GM23338 (cell line): Measurements from ENCODE around the gene CTDSP2.

ENCODE experiments used
- EZH2 ChIP-seq: fragments of 200-600 bp; sonication (generic); IDR thresholded peaks from one replicate; pipeline ENCODE4 v1.8.0; 2017; ENCODE audit warnings: antibody characterized with exemption, mild to moderate bottlenecking, low read depth; ENCODE audit not compliant: unreplicated experiment
- EZH2phosphoT487 ChIP-seq: fragments of 200-600 bp; sonication (generic); IDR thresholded peaks from one replicate; pipeline ENCODE4 v1.8.1; 2018; ENCODE audit warnings: antibody characterized with exemption; ENCODE audit not compliant: unreplicated experiment
- POLR2AphosphoS5 ChIP-seq: IDR thresholded peaks from 2 replicates; pipeline ENCODE4 v1.6.1; 2016; ENCODE audit warnings: antibody characterized with exemption, low read depth
- ZNF331 ChIP-seq: fragments of 250-450 bp; sonication (Bioruptor Pico); IDR thresholded peaks from 2 replicates; pipeline ENCODE4 v1.5.0; 2020; ENCODE audit warnings: low read depth, mild to moderate bottlenecking, moderate library complexity
- TF ChIP-seq, protein P1 (sequence below), 2 experiments: fragments of 200-600 bp in 1 of 2; sonication (generic) in 1 of 2; conservative IDR thresholded peaks; 2 replicates each; pipeline versions ENCODE4 v1.5.1 to v1.6.1; 2016 to 2017; ENCODE audit warnings: antibody characterized with exemption in 2 of 2, low read depth in 2 of 2, mild to moderate bottlenecking in 2 of 2, moderate library complexity in 1 of 2
- TF ChIP-seq, protein P2 (sequence below): IDR thresholded peaks from one replicate; pipeline ENCODE4 v1.6.1; 2018; ENCODE audit warnings: antibody characterized with exemption; ENCODE audit not compliant: unreplicated experiment

DNA sequence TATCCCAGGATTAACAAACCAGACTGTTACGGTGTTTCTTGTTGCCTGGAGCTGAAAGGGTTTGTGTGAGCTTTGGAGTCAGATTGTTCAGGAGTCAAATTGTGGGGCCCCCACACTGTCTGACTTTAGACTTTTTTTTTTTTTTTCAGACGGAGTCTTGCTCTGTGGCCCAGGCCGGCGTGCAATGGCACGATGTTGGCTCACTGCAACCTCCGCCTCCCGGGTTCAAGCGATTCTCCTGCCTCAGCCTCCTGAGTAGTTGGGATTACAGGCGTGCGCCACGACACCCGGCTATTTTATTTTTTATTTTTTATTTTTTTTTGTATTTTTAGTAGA is 63.1 kb downstream of the CTDSP2 start:
- TF ChIP-seq, protein P1, sequence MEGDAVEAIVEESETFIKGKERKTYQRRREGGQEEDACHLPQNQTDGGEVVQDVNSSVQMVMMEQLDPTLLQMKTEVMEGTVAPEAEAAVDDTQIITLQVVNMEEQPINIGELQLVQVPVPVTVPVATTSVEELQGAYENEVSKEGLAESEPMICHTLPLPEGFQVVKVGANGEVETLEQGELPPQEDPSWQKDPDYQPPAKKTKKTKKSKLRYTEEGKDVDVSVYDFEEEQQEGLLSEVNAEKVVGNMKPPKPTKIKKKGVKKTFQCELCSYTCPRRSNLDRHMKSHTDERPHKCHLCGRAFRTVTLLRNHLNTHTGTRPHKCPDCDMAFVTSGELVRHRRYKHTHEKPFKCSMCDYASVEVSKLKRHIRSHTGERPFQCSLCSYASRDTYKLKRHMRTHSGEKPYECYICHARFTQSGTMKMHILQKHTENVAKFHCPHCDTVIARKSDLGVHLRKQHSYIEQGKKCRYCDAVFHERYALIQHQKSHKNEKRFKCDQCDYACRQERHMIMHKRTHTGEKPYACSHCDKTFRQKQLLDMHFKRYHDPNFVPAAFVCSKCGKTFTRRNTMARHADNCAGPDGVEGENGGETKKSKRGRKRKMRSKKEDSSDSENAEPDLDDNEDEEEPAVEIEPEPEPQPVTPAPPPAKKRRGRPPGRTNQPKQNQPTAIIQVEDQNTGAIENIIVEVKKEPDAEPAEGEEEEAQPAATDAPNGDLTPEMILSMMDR (conservative IDR thresholded peaks at IDR 0.05; ENCODE audit: low read depth in 2 of 2) = no peak
- no peak for TF ChIP-seq EZH2
- TF ChIP-seq POLR2AphosphoS5 = no peak
- TF ChIP-seq, protein P2, sequence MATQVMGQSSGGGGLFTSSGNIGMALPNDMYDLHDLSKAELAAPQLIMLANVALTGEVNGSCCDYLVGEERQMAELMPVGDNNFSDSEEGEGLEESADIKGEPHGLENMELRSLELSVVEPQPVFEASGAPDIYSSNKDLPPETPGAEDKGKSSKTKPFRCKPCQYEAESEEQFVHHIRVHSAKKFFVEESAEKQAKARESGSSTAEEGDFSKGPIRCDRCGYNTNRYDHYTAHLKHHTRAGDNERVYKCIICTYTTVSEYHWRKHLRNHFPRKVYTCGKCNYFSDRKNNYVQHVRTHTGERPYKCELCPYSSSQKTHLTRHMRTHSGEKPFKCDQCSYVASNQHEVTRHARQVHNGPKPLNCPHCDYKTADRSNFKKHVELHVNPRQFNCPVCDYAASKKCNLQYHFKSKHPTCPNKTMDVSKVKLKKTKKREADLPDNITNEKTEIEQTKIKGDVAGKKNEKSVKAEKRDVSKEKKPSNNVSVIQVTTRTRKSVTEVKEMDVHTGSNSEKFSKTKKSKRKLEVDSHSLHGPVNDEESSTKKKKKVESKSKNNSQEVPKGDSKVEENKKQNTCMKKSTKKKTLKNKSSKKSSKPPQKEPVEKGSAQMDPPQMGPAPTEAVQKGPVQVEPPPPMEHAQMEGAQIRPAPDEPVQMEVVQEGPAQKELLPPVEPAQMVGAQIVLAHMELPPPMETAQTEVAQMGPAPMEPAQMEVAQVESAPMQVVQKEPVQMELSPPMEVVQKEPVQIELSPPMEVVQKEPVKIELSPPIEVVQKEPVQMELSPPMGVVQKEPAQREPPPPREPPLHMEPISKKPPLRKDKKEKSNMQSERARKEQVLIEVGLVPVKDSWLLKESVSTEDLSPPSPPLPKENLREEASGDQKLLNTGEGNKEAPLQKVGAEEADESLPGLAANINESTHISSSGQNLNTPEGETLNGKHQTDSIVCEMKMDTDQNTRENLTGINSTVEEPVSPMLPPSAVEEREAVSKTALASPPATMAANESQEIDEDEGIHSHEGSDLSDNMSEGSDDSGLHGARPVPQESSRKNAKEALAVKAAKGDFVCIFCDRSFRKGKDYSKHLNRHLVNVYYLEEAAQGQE = no peak
- no peak for TF ChIP-seq ZNF331 (CRISPR knock-in tag)
- no peak for TF ChIP-seq EZH2phosphoT487
